AG09319 (cell line): ENCODE data around the gene EDNRA.
A peak's percentile ranks its signal among the peaks of the same experiment; 100 is the strongest.

Experiments used
- DNase-seq: peaks from one replicate; pipeline ENCODE4 v3.0.0-alpha.2; 2010; ENCODE audit warnings: low read depth; ENCODE audit errors: extremely low read depth
- CTCF ChIP-seq: IDR thresholded peaks from 2 replicates; pipeline ENCODE4 v1.5.1; 2011; ENCODE audit warnings: low read depth, mild to moderate bottlenecking, inconsistent platforms, low read length, moderate library complexity

The EDNRA gene

GRCh38 chr4:147535124-147535523, 54.2 kb downstream of the EDNRA start:
- DNase-seq = no peak
- no peak for TF ChIP-seq CTCF

GRCh38 chr4:147538711-147539110, 57.8 kb downstream of the EDNRA start:
- no peak for DNase-seq
- no peak for TF ChIP-seq CTCF

GRCh38 chr4:147539959-147540358, 59.1 kb downstream of the EDNRA start:
- TF ChIP-seq CTCF = no peak
- no peak for DNase-seq

GRCh38 chr4:147542229-147542990, 61.5 kb downstream of the EDNRA start:
- TF ChIP-seq CTCF = no peak
- no peak for DNase-seq

GRCh38 chr4:147543034-147543433, 62.1 kb downstream of the EDNRA start:
- no peak for DNase-seq
- no peak for TF ChIP-seq CTCF

- no peak for TF ChIP-seq CTCF
- peak; percentile 63 for DNase-seq
Observed at GRCh38 chr4:147546349-147546748, 65.5 kb downstream of the EDNRA start.

GRCh38 chr4:147547314-147548056, 66.6 kb downstream of the EDNRA start:
- TF ChIP-seq CTCF = no peak
- no peak for DNase-seq
